ENCODE data around the gene THRB. TPM values are rescaled to one million over a fixed set of nuclear protein-coding genes. Genes with fewer than 3 reads are reported as not detected.

Gene THRB
- total and polyA plus RNA-seq, 12 donors = 3.8 to 32.8 (median 26.0) TPM

DNA sequence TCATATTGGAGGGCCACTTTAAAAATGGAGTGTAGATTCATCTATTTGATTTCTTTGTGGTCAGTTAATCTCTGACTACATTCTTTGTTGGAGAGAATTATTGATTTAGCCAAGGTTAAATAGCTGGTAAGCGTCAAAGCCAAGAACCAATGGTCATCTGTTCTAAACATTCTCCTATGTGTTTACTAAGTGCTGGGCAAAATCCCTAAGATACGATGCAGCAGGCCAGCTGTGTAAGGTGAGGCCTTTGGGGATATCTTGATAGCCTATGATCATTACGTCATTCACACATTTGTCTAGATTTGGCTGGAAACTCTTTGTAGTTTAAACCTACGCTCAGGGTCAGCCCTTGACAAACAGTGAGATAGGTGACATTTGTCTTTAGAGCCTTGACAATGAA is 313.4 kb downstream of the THRB start:
- intact Hi-C loops (cut with DNase I) = no loop called here

DNA sequence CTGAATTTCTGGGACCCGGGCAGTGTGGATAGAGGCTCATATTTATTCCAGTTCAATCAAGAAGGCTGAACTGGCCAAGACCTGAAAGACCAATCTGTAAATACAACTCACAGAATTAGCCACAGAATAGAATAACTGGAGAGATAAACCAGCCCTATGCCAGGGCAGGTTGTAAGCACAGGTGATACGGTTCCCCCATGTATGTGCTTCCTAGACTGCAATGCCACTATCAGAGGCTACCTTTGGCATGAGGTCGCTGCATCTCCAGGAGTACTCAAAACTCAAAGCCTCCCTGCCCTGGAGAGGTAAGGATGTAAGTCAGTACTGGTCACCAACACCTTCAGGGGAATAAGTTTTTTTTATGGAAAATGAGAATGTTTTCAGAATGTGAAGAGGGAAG is 314.0 kb downstream of the THRB start:
- no peaks in the 10 kb centered on the region for H3K27me3 ChIP-seq
- ATAC-seq (no peak), DNase-seq (no peak)
- H3K36me3 ChIP-seq = no peaks in the 10 kb centered on the region
- H3K27ac ChIP-seq = no peak overlapping the region
- H3K4me1 ChIP-seq = peaks cover 0 to 13% (median 0%) of the 10 kb centered on the region in 9 donors
- H3K4me3 ChIP-seq = no peak overlapping the region
- 93 to 97% methylated on average over 3 of the region's 3 CpGs for WGBS, 2 donors
- H3K9me3 ChIP-seq = no peaks in the 10 kb centered on the region
- intact Hi-C loops (cut with DNase I) = no loop called here
- TF ChIP-seq, protein P1, sequence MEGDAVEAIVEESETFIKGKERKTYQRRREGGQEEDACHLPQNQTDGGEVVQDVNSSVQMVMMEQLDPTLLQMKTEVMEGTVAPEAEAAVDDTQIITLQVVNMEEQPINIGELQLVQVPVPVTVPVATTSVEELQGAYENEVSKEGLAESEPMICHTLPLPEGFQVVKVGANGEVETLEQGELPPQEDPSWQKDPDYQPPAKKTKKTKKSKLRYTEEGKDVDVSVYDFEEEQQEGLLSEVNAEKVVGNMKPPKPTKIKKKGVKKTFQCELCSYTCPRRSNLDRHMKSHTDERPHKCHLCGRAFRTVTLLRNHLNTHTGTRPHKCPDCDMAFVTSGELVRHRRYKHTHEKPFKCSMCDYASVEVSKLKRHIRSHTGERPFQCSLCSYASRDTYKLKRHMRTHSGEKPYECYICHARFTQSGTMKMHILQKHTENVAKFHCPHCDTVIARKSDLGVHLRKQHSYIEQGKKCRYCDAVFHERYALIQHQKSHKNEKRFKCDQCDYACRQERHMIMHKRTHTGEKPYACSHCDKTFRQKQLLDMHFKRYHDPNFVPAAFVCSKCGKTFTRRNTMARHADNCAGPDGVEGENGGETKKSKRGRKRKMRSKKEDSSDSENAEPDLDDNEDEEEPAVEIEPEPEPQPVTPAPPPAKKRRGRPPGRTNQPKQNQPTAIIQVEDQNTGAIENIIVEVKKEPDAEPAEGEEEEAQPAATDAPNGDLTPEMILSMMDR (IDR thresholded peaks at IDR 0.05) = no peak

More for the DNA sequence above, 313.4 kb downstream of the THRB start:
- Histone ChIP-seq H3K27me3 (no peaks in the 10 kb centered on the region), H3K4me1 (peaks cover 0 to 19% (median 0%) of the 10 kb centered on the region in 9 donors), H3K4me3 (no peak overlapping the region), H3K27ac (no peak overlapping the region), H3K9me3 (no peaks in the 10 kb centered on the region), H3K36me3 (no peaks in the 10 kb centered on the region)
- peak in 1 of 8 donors; percentile 18 for ATAC-seq
- 83 to 85% methylated on average over 4 of the region's 4 CpGs for WGBS, 2 donors
- TF ChIP-seq, protein P1 (IDR thresholded peaks at IDR 0.05) = no peak
- DNase-seq = no peak

DNA sequence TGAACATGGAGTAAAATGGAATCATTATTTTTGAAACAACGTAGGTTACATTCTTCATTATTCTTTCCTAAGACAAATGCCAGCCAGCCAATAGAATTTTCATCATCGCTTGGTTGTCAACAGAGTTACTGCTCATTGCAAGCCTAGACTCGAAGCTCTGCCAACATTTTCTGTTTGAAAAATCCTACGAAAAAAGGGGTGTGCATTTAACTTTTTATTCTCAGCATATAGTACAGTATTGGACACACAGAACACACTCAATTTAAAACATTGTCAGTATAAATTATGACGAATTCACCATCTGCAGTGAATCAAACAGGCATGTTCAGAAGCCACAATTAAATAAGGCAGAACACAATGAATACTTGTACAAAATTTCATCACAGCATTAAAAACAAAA is 317.4 kb downstream of the THRB start:
- DNase-seq = no peak
- H3K36me3 ChIP-seq = no peaks in the 10 kb centered on the region
- intact Hi-C loops (cut with DNase I) = no loop called here
- no peaks in the 10 kb centered on the region for H3K9me3 ChIP-seq
- TF ChIP-seq, protein P1 (IDR thresholded peaks at IDR 0.05) = no peak
- no peak overlapping the region for H3K4me3 ChIP-seq
- no peak overlapping the region for H3K27ac ChIP-seq
- H3K4me1 ChIP-seq = peaks cover 0 to 3% (median 0%) of the 10 kb centered on the region in 9 donors
- H3K27me3 ChIP-seq = no peaks in the 10 kb centered on the region
- no peak for ATAC-seq
- WGBS, 2 donors = 84 to 85% methylated on average over 5 of the region's 5 CpGs

DNA sequence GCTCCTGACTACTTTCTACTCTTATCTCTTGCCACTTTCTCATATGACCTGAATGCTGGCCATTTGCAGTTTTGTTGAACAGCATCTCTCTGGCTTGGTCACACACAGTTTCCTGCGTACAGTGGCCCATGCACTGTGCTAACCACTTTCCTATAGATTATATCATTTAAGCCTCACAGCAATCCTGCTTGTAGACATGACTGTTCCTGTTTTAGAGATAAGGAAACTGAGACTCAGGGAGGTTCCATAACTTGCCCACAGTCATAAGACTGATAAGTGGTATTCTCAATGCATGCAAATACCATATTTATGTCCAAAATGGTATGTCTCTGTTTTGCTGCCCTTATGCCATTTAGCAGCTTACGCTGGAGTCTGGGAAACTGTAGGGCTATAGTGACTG is 320.0 kb downstream of the THRB start:
- TF ChIP-seq, protein P1 (IDR thresholded peaks at IDR 0.05) = no peak
- WGBS, 2 donors = 86 to 93% methylated on average over 2 of the region's 2 CpGs
- ATAC-seq (no peak), DNase-seq (no peak)
- Histone ChIP-seq H3K27me3 (no peaks in the 10 kb centered on the region), H3K27ac (no peak overlapping the region), H3K4me3 (no peak overlapping the region), H3K4me1 (peaks cover 0 to 3% (median 0%) of the 10 kb centered on the region in 9 donors), H3K9me3 (no peaks in the 10 kb centered on the region), H3K36me3 (no peaks in the 10 kb centered on the region)
- intact Hi-C loops (cut with DNase I) = no loop called here
